ENCODE results near the gene SSX2IP. TPM values are rescaled to one million over a fixed set of nuclear protein-coding genes. Genes with fewer than 3 reads are reported as not detected.

The SSX2IP gene
- total RNA-seq, 1 donor from 2014 or later: 125 TPM

DNA sequence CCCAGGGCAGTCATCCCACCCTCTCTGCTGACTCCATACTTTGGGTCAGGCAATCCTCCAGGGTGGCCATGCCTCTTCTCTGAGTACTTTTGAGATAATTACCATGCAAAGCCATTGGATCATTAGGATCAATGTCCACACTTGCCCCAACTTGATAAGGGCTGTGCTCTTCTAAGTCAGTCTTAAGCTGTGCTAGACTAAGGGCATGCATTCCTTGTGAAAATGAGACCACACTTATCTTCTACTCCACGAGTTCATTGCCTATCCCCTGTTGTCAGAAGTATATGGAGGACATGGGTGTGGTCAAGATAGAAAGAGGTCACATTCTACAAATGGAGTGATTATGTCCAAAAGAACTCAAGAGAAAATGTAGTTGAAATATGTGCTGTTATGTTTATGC, 18.9 kb upstream of the SSX2IP start:
- DNase-seq: no peak

DNA sequence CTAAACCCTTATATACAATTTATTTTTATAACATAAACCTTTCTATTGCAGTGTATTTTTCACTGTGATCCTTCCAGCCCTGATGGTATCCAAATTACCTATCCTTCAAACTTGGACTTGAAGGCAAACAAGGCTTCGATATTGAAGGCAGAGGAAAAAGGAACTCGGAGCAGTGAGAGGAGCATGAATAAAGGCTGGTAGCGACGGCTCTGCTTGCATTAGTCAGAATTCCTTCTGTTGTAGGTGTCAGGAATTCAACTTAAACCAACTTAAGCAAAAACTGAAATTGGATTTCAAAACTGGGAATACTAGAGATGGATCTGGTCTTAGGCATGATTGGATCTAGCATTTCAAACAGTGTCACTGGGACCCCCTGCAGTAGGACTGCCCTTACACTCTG, 17.8 kb upstream of the SSX2IP start:
- DNase-seq: no peak

GRCh38 chr1:84705513-84705912, 15.3 kb upstream of the SSX2IP start:
- DNase-seq: no peak

GRCh38 chr1:84704872-84705417, 14.7 kb upstream of the SSX2IP start:
- no peak for DNase-seq

GRCh38 chr1:84703431-84703830, 13.2 kb upstream of the SSX2IP start:
- no peak for DNase-seq

- no peak for DNase-seq
Measured at GRCh38 chr1:84702143-84702542, 11.9 kb upstream of the SSX2IP start.

- DNase-seq: no peak
Measured at GRCh38 chr1:84701376-84701775, 11.1 kb upstream of the SSX2IP start.

DNA sequence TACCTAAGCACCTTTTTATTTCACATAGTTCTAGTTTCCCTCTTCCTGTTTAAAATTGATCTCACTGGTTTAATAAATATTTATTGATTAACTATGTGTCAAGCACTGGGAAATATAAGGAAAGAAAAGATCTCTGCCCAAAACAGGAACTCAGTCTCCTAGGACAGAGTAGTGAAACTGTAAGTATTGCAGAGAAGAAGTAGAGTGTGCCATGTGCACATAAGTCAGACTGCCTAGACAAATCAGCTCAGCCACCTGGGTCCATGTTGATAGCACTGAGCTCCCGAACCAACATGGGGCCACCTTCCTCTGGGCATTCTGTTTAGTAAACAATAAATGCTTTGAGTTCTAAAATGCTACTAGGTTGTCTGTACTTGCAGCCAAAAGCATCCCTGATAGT, 9.8 kb upstream of the SSX2IP start:
- no peak for DNase-seq

DNA sequence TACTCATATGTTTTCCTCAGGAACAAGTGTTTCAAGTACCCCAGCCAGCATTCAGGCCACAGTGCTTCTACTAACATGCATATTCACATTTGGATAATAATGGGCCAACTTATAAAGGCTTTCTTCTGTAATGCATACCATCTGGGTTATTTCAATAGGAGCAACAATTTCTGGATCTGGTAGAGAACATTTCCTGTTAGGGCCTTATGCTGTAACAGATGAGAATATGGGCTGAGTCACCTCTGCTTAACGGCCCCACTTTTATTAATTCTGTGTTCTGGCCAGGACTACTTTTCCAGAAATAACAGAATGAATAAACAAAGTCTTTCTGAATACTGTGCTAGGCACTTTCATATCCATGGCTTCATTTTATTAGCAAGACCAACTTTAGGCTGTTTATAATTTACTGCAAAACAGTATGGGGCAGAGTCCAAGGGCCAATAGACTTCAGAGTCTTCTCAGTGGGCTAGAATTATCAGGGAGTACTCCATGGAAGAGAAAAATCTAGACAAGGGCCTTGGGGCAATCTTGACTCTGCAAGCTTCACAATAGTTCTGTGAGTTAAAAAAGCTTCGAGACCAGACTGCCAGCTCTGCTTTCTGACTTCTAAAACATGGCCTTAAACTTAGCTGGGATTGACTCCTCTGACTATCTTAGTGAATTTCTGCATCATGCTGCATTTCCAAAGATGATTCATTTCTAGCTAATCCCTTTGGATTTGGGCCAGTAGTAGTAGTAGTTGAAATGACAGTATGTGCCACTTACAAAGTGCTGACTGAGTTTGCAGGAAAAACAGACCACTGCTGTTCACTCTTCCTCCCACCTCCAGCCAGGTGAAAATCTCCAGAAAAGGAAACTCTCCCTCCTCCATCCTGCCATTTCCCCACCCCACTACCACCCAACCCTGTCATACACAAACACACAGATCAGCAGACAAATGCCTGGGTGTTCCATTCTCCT, 8.2 kb upstream of the SSX2IP start:
- peak; percentile 35 for DNase-seq

- no peak for DNase-seq
Measured at GRCh38 chr1:84693785-84694184, 3.5 kb upstream of the SSX2IP start.

DNA sequence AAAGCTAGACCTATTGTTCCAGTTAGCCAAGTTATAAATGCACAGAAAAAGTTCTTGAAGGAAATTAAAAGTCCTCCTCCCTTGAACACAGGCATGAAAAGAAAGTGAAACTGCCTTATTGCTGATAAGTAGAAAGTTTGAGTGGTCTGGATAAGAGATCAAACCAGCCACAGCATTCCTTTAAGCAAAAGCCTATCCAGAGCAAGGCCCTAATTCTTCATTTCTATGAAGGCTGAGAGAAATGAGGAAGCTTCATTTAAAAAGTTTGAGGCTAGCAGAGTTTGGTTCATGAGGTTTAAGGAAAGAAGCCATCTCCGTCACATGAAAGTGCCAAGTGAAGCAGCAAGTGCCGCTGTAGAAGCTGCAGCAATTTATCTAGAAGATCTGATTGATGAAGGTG, 2.7 kb upstream of the SSX2IP start:
- no peak for DNase-seq

- DNase-seq: no peak
Measured at GRCh38 chr1:84692391-84692790, 2.1 kb upstream of the SSX2IP start.

GRCh38 chr1:84691122-84691783, 992 bp upstream of the SSX2IP start:
- no peak for DNase-seq

GRCh38 chr1:84689514-84690396, 506 bp downstream of the SSX2IP start:
- DNase-seq: peak; percentile 61

GRCh38 chr1:84688463-84689061, 1.7 kb downstream of the SSX2IP start:
- no peak for DNase-seq

DNA sequence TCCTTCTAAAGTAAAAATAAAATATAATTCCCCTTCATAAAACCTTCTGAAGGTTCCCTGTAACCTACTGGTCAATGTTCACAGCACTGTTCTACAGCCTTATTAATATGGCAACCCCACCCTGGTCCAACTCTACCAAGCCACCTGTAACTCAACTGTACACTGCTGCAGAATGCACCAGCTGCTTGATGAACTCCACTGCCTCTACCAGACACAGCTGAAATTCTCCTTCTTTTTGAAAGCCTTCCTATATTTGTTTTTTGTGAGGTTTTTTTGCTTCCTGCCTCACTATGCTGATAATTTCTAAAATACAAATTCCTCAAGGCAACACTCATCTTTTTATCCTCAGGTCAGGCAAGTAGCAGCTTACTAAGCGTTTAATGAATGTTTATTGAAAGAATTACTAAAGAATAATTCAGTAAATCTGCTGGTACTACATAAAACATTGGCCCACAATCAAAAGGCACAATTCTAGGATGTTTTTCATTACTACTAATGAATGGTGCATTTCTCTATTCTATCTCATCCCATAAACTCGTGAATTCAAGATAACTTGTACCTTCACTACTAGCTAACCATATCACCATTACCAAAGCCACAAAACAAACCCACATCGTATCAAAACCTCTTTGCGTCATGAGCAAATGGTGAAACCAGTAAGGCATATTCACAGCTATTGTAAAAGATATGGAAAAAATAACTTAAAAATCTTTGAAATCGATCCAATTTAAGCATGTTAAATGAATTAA, 2.4 kb downstream of the SSX2IP start:
- no peak for DNase-seq

GRCh38 chr1:84686223-84686622, 4.0 kb downstream of the SSX2IP start:
- no peak for DNase-seq

- DNase-seq: no peak
Measured at GRCh38 chr1:84683508-84683907, 6.8 kb downstream of the SSX2IP start.

DNA sequence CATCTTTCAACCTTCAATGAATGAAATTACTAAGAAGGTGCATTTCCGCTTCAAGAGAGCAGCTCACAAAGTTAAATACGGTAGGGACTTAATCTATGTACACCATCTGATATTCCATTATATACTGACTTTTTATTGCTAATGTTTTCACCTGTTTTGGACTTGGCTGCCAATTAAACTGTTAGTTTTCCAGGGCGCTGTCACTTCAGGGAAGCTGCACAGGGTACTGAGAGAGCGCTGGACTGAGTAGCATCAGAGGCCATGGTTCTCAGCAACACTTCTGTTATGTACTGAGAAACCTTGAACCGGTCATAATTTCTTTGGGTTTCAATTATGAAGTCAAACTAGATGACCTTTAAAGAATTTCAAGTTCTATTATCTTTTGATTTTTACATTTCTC, 8.2 kb downstream of the SSX2IP start:
- no peak for DNase-seq

GRCh38 chr1:84677415-84678099, 12.7 kb downstream of the SSX2IP start:
- no peak for DNase-seq

DNA sequence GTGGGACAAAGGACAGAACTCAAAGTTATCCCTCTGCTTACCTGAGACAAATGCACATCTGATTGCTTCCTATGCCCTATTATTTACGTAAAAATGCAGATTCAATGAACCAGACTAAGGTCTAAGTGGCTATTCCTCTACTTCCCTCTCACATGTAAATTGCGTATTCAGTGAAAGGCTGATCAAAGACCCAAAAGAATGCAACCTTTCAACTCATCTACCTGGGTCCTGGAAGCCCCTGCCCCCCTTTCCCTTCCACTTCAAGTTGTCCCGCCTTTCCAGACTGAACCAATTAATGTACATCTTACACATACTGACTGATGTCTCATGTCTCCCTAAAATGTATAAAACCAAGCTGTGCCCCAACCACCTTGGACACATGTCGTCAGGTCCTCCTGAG, 14.6 kb downstream of the SSX2IP start:
- DNase-seq: no peak
